GM12892 (cell line): ENCODE data around the gene CHTF8.

Experiments
- DNase-seq: peaks from one replicate; pipeline ENCODE4 v3.0.0; 2011; ENCODE audit not compliant: insufficient read length
- FAIRE-seq: peaks from 2 replicates; lab custom pipeline; 2011; peaks lifted over from hg19 to GRCh38; lab: Jason Lieb, UNC
- POLR2A ChIP-seq: IDR thresholded peaks from 2 replicates; pipeline ENCODE4 v1.6.1; 2011; ENCODE audit warnings: low read depth, low read length, control low read depth
- POLR2AphosphoS5 ChIP-seq: IDR thresholded peaks from 2 replicates; pipeline ENCODE4 v1.6.1; 2011; ENCODE audit warnings: low read depth, low read length, control low read depth
- TAF1 ChIP-seq: IDR thresholded peaks from 2 replicates; pipeline ENCODE4 v1.6.1; 2011; ENCODE audit warnings: low read depth, mild to moderate bottlenecking, control low read depth, low read length, borderline replicate concordance

The CHTF8 gene

DNA sequence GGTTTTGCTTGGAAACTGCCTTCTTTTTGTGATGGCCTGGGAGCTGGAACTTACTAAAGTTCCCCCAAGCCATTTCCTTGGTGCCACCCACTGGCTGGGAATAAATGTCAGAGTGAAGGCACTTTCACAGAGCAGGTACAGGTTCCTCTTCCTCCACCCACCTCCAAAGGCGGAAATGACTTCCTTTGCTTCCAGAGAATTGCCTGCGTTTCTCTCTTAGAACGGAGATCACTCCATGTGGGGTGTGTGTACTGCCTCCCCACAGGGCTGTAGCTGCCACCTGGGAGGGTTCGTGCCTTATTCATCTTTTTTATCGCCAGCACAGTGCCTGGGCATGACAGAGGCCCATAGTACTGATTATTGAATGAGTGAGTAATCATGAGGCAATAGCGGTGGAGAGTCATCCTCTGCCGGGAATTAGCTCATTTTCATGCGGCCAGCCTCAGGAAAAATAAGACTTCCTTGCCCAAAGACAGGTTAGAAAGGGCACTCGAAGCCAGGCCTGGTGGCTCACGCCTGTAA lies 59.1 kb downstream of the CHTF8 start:
- TF ChIP-seq POLR2A (no peak), TAF1 (no peak)
- DNase-seq: no peak
- FAIRE-seq: no peak

DNA sequence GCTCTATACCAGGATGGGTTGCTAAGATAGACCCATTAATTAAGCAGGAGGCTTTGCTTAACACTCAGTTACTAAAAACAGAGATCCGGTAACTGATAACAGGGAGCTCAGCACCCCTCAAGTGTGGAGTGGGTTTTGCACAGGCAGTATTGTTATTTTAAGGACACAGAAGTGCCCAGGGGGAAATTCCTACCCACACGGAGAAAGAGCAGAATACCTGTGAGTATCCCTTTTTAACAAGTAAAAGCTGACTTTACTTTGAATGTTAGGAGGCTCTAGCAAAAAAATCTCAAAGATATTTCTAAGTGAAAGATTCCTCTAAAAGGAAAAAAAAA lies 59.8 kb downstream of the CHTF8 start:
- TF ChIP-seq TAF1: no peak
- no peak for TF ChIP-seq POLR2A
- TF ChIP-seq POLR2AphosphoS5: no peak
- FAIRE-seq: no peak
- DNase-seq: no peak

DNA sequence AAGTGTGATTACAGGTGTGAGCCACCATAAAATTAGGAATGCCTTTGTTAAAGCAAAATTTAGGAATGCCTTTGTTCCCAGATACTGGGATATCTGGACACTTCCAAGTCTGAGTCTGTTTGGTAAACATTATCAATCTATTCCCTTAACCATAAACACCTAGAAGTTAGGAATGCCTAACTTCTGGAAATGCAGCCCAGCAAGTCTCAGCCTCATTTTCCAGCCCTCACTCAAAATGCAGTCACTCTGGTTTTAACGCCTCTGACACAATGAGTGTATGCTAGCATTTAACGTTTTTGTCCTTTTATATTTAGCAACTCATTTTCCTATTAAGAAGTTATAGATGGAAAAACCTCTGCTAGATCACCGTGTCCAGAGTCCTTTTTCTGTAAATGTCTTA lies 61.4 kb downstream of the CHTF8 start:
- FAIRE-seq (no peak), DNase-seq (no peak)
- TF ChIP-seq POLR2AphosphoS5 (no peak), TAF1 (no peak), POLR2A (no peak)

DNA sequence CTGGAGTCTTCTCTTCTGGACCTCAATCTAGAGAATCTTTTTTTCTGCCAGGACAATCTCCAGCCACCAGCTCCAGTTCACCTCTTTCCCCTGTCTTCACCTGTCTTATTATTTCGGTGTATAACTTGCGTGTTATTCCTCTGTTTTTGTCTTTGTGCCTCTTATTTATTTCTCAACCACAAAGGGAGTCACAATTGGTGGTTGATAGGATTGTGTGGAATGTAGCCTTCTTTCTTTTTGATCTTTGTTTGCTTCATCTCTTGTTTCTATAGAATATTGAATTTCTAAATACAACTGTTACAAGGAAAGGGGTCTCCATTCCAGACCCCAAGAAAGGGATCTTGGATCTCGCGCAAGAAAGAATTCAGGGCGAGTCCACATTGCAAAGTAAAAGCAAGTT lies 62.9 kb downstream of the CHTF8 start:
- DNase-seq (no peak), FAIRE-seq (no peak)
- no peak for TF ChIP-seq POLR2A
- TF ChIP-seq TAF1: no peak
- no peak for TF ChIP-seq POLR2AphosphoS5
